ENCODE measurements around the gene TWSG1.
"Not testable (repeated sequence)": the region's sequence is repeated elsewhere in the genome, so short reads cannot be mapped to it uniquely, and the experiment has no call there.

TWSG1 gene

DNA sequence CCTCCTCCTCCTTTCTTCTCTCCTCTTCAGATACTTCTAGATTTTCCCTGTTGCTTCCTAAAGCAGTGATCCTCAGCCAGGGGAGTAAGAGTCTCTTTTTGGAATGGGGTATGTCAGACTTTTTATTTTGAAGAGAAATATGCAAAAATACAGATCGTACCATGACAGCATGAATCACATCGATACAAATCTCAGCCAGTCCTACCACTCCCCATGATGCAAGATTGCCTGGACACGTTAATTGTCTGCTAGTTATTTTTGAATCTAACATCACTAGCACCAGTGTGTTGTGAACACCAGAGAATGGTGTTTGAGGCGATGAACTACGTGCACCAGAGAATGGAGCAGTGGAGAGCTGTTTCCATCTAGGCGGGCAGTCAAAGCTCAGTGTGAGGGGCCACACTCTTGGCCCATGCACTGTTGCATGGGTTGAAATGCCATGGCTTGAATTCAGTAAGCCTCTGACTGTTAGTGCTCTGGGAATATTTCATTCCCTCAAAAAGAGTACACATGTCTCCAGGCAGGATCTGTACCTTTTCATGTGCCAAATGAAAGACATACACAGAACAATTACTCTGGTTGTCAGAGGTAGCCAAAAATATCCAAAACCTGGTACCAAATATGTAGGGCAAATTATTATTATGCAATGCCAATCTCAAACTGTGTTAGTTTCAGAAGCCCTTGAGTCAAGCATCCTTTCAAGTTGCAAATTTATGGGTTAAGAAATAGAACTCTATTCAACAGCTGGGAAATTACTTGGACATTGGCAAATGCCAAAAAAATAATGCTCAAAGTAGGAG lies 94.5 kb downstream of the TWSG1 start:
- no peak for DNase-seq

- DNase-seq, result no peak
These were observed 95.1 kb downstream of the TWSG1 start for GRCh38 chr18:9429662-9429993.

DNA sequence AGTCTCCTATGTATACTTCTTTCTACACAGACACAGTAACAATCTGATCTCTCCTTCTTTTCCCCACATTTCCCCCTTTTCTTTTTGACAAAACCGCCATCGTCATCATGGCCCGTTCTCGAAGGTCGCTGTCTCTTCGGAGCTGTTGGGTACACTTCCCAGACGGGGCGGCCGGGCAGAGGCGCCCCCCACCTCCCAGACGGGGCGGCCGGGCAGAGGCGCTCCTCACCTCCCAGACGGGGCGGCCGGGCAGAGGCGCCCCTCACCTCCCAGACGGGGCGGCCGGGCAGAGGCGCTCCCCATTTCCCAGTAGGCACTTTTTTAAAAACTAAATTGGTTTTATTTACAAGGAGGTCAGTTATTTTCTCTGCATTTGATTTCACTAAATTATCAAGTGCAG lies 95.7 kb downstream of the TWSG1 start:
- DNase-seq, result not testable (repeated sequence)

GRCh38 chr18:9431296-9431695 lies 96.7 kb downstream of the TWSG1 start:
- DNase-seq, result no peak

DNA sequence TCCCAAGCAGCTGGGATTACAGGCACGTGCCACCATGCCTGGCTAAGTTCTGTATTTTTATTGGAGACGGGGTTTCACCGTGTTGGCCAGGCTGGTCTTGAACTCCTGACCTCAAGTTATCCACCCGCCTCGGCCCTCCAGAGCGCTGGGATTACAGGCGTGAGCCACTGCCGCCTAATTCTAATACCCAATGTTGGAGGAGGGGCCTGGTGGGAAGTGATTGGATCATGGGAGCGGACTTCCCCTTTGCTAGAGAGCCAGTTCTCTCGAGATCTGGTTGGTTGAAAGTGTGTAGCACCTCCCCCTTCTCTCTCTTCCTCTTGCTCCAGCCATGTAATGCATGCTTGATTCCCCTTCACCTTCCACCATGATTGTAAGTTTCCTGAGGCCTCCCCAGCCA lies 98.5 kb downstream of the TWSG1 start:
- not testable (repeated sequence) for DNase-seq

GRCh38 chr18:9433671-9434121 lies 99.1 kb downstream of the TWSG1 start:
- no peak for DNase-seq

GRCh38 chr18:9434122-9434701 lies 99.6 kb downstream of the TWSG1 start:
- no peak for DNase-seq

- no peak for DNase-seq
These were observed 100.5 kb downstream of the TWSG1 start for GRCh38 chr18:9435041-9435440.

DNA sequence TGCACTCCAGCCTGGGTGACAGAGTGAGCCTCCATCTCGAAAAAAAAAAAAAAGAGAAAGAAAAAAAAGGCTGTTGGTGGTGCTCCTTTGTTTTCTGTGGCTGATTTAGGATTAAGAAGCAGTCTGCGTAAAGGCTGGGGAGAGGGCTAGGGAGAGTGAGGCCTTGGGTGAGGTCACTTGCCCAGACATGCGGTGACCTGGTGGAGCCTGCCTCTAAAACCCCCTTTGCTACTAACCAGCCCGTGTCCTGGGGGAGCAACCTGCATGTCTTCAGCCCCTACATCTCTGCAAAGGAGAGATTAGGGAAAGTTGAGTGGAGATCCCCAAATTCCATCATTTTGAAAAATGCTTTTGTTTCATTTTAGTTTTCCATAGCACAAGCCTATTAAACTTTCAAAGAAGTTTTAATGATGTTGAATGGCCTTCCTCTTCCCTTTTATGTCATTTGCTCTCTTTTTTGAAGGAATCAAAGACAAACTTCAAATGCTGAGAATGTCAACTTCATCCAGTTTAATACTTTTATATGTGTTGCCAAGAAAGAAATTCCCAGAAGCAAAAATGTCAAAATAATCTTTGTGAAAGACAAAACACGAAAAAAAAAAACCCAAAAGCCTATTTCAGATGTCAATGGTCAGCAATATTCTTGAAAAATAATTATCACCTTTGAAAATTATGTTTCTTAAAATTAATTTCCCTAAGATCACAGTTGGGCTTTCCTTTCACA lies 101.8 kb downstream of the TWSG1 start:
- DNase-seq, result no peak

- DNase-seq, result no peak
These were observed 102.5 kb downstream of the TWSG1 start for GRCh38 chr18:9437021-9437437.

DNA sequence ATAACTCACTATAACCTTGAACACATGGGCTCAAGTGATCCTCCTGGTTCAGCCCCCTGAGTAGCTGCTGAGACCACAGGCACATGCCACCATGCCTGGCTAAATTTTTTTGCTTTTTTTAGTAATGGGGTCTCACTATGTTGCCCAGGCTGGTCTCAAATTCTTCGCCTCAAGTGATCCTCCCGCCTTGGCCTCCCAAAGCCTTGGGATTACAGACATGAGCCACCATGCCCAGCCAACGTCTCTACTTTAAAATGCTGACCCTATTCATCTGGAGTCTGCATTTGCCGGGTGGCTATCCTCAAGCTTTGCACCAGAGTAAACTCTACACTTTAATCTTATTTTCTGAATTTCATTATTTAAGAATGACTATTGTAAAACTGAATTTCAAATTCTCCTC lies 103.1 kb downstream of the TWSG1 start:
- no peak for DNase-seq

- no peak for DNase-seq
These were observed 106.5 kb downstream of the TWSG1 start for GRCh38 chr18:9441061-9441460.

GRCh38 chr18:9444549-9444948 lies 110.0 kb downstream of the TWSG1 start:
- no peak for DNase-seq

DNA sequence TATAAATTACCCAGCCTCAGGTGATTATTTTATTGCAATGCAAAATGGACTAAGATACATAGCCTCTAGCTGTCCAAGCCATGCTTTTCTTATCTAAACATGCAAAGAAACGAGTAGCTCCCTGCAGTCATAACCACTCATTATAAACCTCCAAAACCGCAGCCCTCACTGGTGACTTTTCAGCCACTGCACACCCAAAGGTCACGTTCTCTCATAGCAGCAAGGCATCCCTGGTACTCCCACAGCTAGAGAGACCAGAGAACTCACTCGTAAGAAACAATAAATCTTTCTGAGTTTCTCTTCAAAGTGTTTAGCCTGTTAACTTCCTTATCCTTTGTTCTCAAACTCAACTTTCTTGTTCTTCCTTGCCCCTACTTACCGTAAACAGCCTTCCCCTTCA lies 112.3 kb downstream of the TWSG1 start:
- no peak for DNase-seq

DNA sequence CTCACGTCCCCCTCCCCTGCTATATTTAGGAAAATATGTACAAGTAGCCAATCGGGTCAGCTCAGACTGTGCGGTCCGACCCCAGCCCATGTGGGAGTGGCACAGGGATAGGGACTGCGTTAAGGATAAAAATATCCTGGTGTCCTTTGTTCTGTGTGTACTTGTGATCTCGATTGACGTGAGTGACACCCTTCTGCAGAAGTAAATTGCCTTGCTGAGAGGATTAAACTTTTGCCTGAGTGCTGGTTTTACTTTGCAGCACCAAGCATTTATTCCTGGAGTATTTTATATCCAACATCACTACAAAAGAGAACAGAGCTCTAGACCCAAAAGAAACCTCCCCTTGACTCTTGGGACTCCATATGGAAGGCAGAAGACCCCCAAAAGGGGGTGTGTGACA lies 112.8 kb downstream of the TWSG1 start:
- no peak for DNase-seq

- DNase-seq, result no peak
These were observed 115.2 kb downstream of the TWSG1 start for GRCh38 chr18:9449600-9450414.

- DNase-seq, result not testable (repeated sequence)
These were observed 116.3 kb downstream of the TWSG1 start for GRCh38 chr18:9450920-9451319.

All from stimulated activated CD4-positive, alpha-beta T cell treated with anti-CD3 and anti-CD28 coated beads, Interleukin-1b, Interleukin-23, amount 100 ng/mL, for 48 hours (primary cell).